ENCODE measurements around the gene GSTCD. TPM values are rescaled to one million over a fixed set of nuclear protein-coding genes. Genes with fewer than 3 reads are reported as not detected.

The GSTCD gene
- total and polyA plus RNA-seq, 10 donors: 1.8 to 14.6 (median 9.5) TPM

GRCh38 chr4:105709081-105709450 is 482 bp downstream of the GSTCD start:
- H3K27me3 ChIP-seq (replicated peaks in 1 of 7): no peaks in the 10 kb centered on the region
- DNase-seq: no peak
- H3K9me3 ChIP-seq: no peaks in the 10 kb centered on the region
- H3K27ac ChIP-seq: peak overlapping the region; percentile 65 to 91 (median 86)
- intact Hi-C loops (cut with DNase I; ENCODE audit: low total_unique reads): loop anchor here (10.0 kb wide), 1 partner anchor 564 kb away; the partner anchor contains the start of gene TET2
- H3K36me3 ChIP-seq: peaks cover 0 to 3% (median 0%) of the 10 kb centered on the region in 6 donors
- TF ChIP-seq POLR2AphosphoS5 (IDR thresholded peaks at IDR 0.05) (no peak), CTCF (IDR thresholded peaks at IDR 0.05 in 8 of 11, conservative IDR thresholded peaks at IDR 0.05 in 3 of 11) (no peak), POLR2A (IDR thresholded peaks at IDR 0.05) (no peak)
- H3K4me1 ChIP-seq: peaks cover 9 to 67% (median 29%) of the 10 kb centered on the region in 6 donors
- H3K4me3 ChIP-seq: peak overlapping the region; percentile 59 to 94 (median 88)
- WGBS, 5 donors: 0 to 1% (median 0%) methylated on average over 6 to 11 of the region's 11 CpGs

- DNase-seq: no peak
- no peaks in the 10 kb centered on the region for H3K36me3 ChIP-seq
- peaks cover 9 to 67% (median 40%) of the 10 kb centered on the region in 6 donors for H3K4me1 ChIP-seq
- H3K4me3 ChIP-seq: no peak overlapping the region
- WGBS, 5 donors: 81 to 93% (median 85%) methylated on average over 16 of the region's 16 CpGs
- no peaks in the 10 kb centered on the region for H3K9me3 ChIP-seq
- TF ChIP-seq CTCF (IDR thresholded peaks at IDR 0.05 in 8 of 11, conservative IDR thresholded peaks at IDR 0.05 in 3 of 11): no peak
- TF ChIP-seq POLR2A (IDR thresholded peaks at IDR 0.05): no peak
- TF ChIP-seq POLR2AphosphoS5 (IDR thresholded peaks at IDR 0.05): no peak
- intact Hi-C loops (cut with DNase I; ENCODE audit: low total_unique reads): no loop called here
- H3K27ac ChIP-seq: no peak overlapping the region
- no peaks in the 10 kb centered on the region for H3K27me3 ChIP-seq (replicated peaks in 1 of 7)
Measured at GRCh38 chr4:105710012-105710600, 1.5 kb downstream of the GSTCD start.

- 86 to 92% (median 90%) methylated on average over 6 of the region's 6 CpGs for WGBS, 5 donors
- intact Hi-C loops (cut with DNase I; ENCODE audit: low total_unique reads): no loop called here
- Histone ChIP-seq H3K4me1 (peaks cover 9 to 68% (median 44%) of the 10 kb centered on the region in 6 donors), H3K27me3 (replicated peaks in 1 of 7) (no peaks in the 10 kb centered on the region), H3K4me3 (no peak overlapping the region), H3K9me3 (no peaks in the 10 kb centered on the region), H3K27ac (no peak overlapping the region), H3K36me3 (no peaks in the 10 kb centered on the region)
- TF ChIP-seq POLR2A (IDR thresholded peaks at IDR 0.05): no peak
- TF ChIP-seq POLR2AphosphoS5 (IDR thresholded peaks at IDR 0.05): no peak
- TF ChIP-seq CTCF (IDR thresholded peaks at IDR 0.05 in 8 of 11, conservative IDR thresholded peaks at IDR 0.05 in 3 of 11): no peak
- no peak for DNase-seq
Measured at GRCh38 chr4:105710678-105711077, 2.1 kb downstream of the GSTCD start.

- no peak overlapping the region for H3K4me3 ChIP-seq
- no peaks in the 10 kb centered on the region for H3K9me3 ChIP-seq
- no peak for DNase-seq
- WGBS, 5 donors: 81 to 93% (median 86%) methylated on average over 2 of the region's 2 CpGs
- no peaks in the 10 kb centered on the region for H3K27me3 ChIP-seq (replicated peaks in 1 of 7)
- no peak overlapping the region for H3K27ac ChIP-seq
- intact Hi-C loops (cut with DNase I; ENCODE audit: low total_unique reads): no loop called here
- TF ChIP-seq CTCF (IDR thresholded peaks at IDR 0.05 in 8 of 11, conservative IDR thresholded peaks at IDR 0.05 in 3 of 11) (no peak), POLR2AphosphoS5 (IDR thresholded peaks at IDR 0.05) (no peak), POLR2A (IDR thresholded peaks at IDR 0.05) (no peak)
- H3K4me1 ChIP-seq: peaks cover under 1 to 50% (median 33%) of the 10 kb centered on the region in 6 donors
- H3K36me3 ChIP-seq: peaks cover 0 to 2% (median 0%) of the 10 kb centered on the region in 6 donors
Measured at GRCh38 chr4:105712766-105713165, 4.2 kb downstream of the GSTCD start.
